Measurements from ENCODE around the gene CTAGE1.

The CTAGE1 gene

GRCh38 chr18:22417496-22418188 is at the start of gene CTAGE1:
Gene CTAGE1, minus strand, starts transcription at chr18:22417915. Its CDS starts 104 bp downstream, at chr18:22417811.
- Histone ChIP-seq H3K36me3 (ENCODE audit: control insufficient read depth in 2 of 2, insufficient read depth in 2 of 2, low read length in 2 of 2) (no peaks in the 10 kb centered on the region), H3K4me3 (ENCODE audit: low read length in 2 of 2) (no peak within 1 kb of the TSS), H3K4me1 (ENCODE audit: control insufficient read depth, insufficient read depth, low read length) (no peaks in the 10 kb centered on the region), H3K27me3 (ENCODE audit: control insufficient read depth in 1 of 2, insufficient read depth in 2 of 2, low read length in 2 of 2) (peaks cover 2% of the 10 kb centered on the region in 2 donors), H3K9me3 (ENCODE audit: control insufficient read depth in 2 of 2, low read length in 2 of 2) (peaks cover 0 to 7% of the 10 kb centered on the region in 2 donors), H3K9ac (ENCODE audit: low read length in 2 of 2) (no peak within 1 kb of the TSS), H3K27ac (ENCODE audit: low read length) (no peak within 1 kb of the TSS)

GRCh38 chr18:22466608-22467395 is 49.1 kb upstream of the CTAGE1 start:
- Histone ChIP-seq H3K36me3 (ENCODE audit: control insufficient read depth in 2 of 2, insufficient read depth in 2 of 2, low read length in 2 of 2) (no peaks in the 10 kb centered on the region), H3K9me3 (ENCODE audit: control insufficient read depth in 2 of 2, low read length in 2 of 2) (no peaks in the 10 kb centered on the region), H3K4me3 (ENCODE audit: low read length in 2 of 2) (peak overlapping the region; percentile 31 to 40), H3K27me3 (ENCODE audit: control insufficient read depth in 1 of 2, insufficient read depth in 2 of 2, low read length in 2 of 2) (no peaks in the 10 kb centered on the region), H3K9ac (ENCODE audit: low read length in 2 of 2) (no peak overlapping the region), H3K27ac (ENCODE audit: low read length) (peak overlapping the region; percentile 13), H3K4me1 (ENCODE audit: control insufficient read depth, insufficient read depth, low read length) (peaks cover 40% of the 10 kb centered on the region)

GRCh38 chr18:22465859-22466457 is 48.2 kb upstream of the CTAGE1 start:
- Histone ChIP-seq H3K36me3 (ENCODE audit: control insufficient read depth in 2 of 2, insufficient read depth in 2 of 2, low read length in 2 of 2) (no peaks in the 10 kb centered on the region), H3K4me1 (ENCODE audit: control insufficient read depth, insufficient read depth, low read length) (peaks cover 32% of the 10 kb centered on the region), H3K4me3 (ENCODE audit: low read length in 2 of 2) (peak overlapping the region; percentile 0 to 31), H3K9me3 (ENCODE audit: control insufficient read depth in 2 of 2, low read length in 2 of 2) (no peaks in the 10 kb centered on the region), H3K9ac (ENCODE audit: low read length in 2 of 2) (no peak overlapping the region), H3K27me3 (ENCODE audit: control insufficient read depth in 1 of 2, insufficient read depth in 2 of 2, low read length in 2 of 2) (no peaks in the 10 kb centered on the region), H3K27ac (ENCODE audit: low read length) (peak overlapping the region; percentile 13)

- Histone ChIP-seq H3K27ac (ENCODE audit: low read length) (no peak overlapping the region), H3K4me3 (ENCODE audit: low read length in 2 of 2) (no peak overlapping the region)
Observed at GRCh38 chr18:22463076-22463475, 45.4 kb upstream of the CTAGE1 start.

GRCh38 chr18:22459491-22459890 is 41.8 kb upstream of the CTAGE1 start:
- no peaks in the 10 kb centered on the region for H3K36me3 ChIP-seq (ENCODE audit: control insufficient read depth in 2 of 2, insufficient read depth in 2 of 2, low read length in 2 of 2)
- H3K9me3 ChIP-seq (ENCODE audit: control insufficient read depth in 2 of 2, low read length in 2 of 2), result no peaks in the 10 kb centered on the region
- no peaks in the 10 kb centered on the region for H3K27me3 ChIP-seq (ENCODE audit: control insufficient read depth in 1 of 2, insufficient read depth in 2 of 2, low read length in 2 of 2)
- no peaks in the 10 kb centered on the region for H3K4me1 ChIP-seq (ENCODE audit: control insufficient read depth, insufficient read depth, low read length)
- no peak overlapping the region for H3K27ac ChIP-seq (ENCODE audit: low read length)
- H3K4me3 ChIP-seq (ENCODE audit: low read length in 2 of 2), result no peak overlapping the region
- H3K9ac ChIP-seq (ENCODE audit: low read length in 2 of 2), result no peak overlapping the region

More at GRCh38 chr18:22463076-22463475, 45.4 kb upstream of the CTAGE1 start:
- H3K27me3 ChIP-seq (ENCODE audit: control insufficient read depth in 1 of 2, insufficient read depth in 2 of 2, low read length in 2 of 2), result no peaks in the 10 kb centered on the region
- no peaks in the 10 kb centered on the region for H3K9me3 ChIP-seq (ENCODE audit: control insufficient read depth in 2 of 2, low read length in 2 of 2)
- H3K36me3 ChIP-seq (ENCODE audit: control insufficient read depth in 2 of 2, insufficient read depth in 2 of 2, low read length in 2 of 2), result no peaks in the 10 kb centered on the region
- no peak overlapping the region for H3K9ac ChIP-seq (ENCODE audit: low read length in 2 of 2)
- peaks cover 21% of the 10 kb centered on the region for H3K4me1 ChIP-seq (ENCODE audit: control insufficient read depth, insufficient read depth, low read length)

- Histone ChIP-seq H3K27me3 (ENCODE audit: control insufficient read depth in 1 of 2, insufficient read depth in 2 of 2, low read length in 2 of 2) (no peaks in the 10 kb centered on the region), H3K36me3 (ENCODE audit: control insufficient read depth in 2 of 2, insufficient read depth in 2 of 2, low read length in 2 of 2) (no peaks in the 10 kb centered on the region), H3K9ac (ENCODE audit: low read length in 2 of 2) (no peak overlapping the region), H3K27ac (ENCODE audit: low read length) (no peak overlapping the region), H3K9me3 (ENCODE audit: control insufficient read depth in 2 of 2, low read length in 2 of 2) (no peaks in the 10 kb centered on the region), H3K4me1 (ENCODE audit: control insufficient read depth, insufficient read depth, low read length) (no peaks in the 10 kb centered on the region), H3K4me3 (ENCODE audit: low read length in 2 of 2) (no peak overlapping the region)
Observed at GRCh38 chr18:22457524-22457923, 39.8 kb upstream of the CTAGE1 start.

GRCh38 chr18:22456547-22456946 is 38.8 kb upstream of the CTAGE1 start:
- Histone ChIP-seq H3K27ac (ENCODE audit: low read length) (no peak overlapping the region), H3K9ac (ENCODE audit: low read length in 2 of 2) (no peak overlapping the region), H3K9me3 (ENCODE audit: control insufficient read depth in 2 of 2, low read length in 2 of 2) (no peaks in the 10 kb centered on the region), H3K4me3 (ENCODE audit: low read length in 2 of 2) (no peak overlapping the region), H3K4me1 (ENCODE audit: control insufficient read depth, insufficient read depth, low read length) (no peaks in the 10 kb centered on the region), H3K36me3 (ENCODE audit: control insufficient read depth in 2 of 2, insufficient read depth in 2 of 2, low read length in 2 of 2) (no peaks in the 10 kb centered on the region), H3K27me3 (ENCODE audit: control insufficient read depth in 1 of 2, insufficient read depth in 2 of 2, low read length in 2 of 2) (no peaks in the 10 kb centered on the region)

- Histone ChIP-seq H3K4me3 (ENCODE audit: low read length in 2 of 2) (no peak overlapping the region), H3K27me3 (ENCODE audit: control insufficient read depth in 1 of 2, insufficient read depth in 2 of 2, low read length in 2 of 2) (no peaks in the 10 kb centered on the region), H3K36me3 (ENCODE audit: control insufficient read depth in 2 of 2, insufficient read depth in 2 of 2, low read length in 2 of 2) (no peaks in the 10 kb centered on the region), H3K27ac (ENCODE audit: low read length) (no peak overlapping the region), H3K4me1 (ENCODE audit: control insufficient read depth, insufficient read depth, low read length) (no peaks in the 10 kb centered on the region), H3K9me3 (ENCODE audit: control insufficient read depth in 2 of 2, low read length in 2 of 2) (no peaks in the 10 kb centered on the region), H3K9ac (ENCODE audit: low read length in 2 of 2) (no peak overlapping the region)
Observed at GRCh38 chr18:22456116-22456480, 38.4 kb upstream of the CTAGE1 start.

GRCh38 chr18:22455425-22456115 is 37.9 kb upstream of the CTAGE1 start:
- no peaks in the 10 kb centered on the region for H3K36me3 ChIP-seq (ENCODE audit: control insufficient read depth in 2 of 2, insufficient read depth in 2 of 2, low read length in 2 of 2)
- no peaks in the 10 kb centered on the region for H3K27me3 ChIP-seq (ENCODE audit: control insufficient read depth in 1 of 2, insufficient read depth in 2 of 2, low read length in 2 of 2)
- no peak overlapping the region for H3K9ac ChIP-seq (ENCODE audit: low read length in 2 of 2)
- no peak overlapping the region for H3K27ac ChIP-seq (ENCODE audit: low read length)
- no peaks in the 10 kb centered on the region for H3K9me3 ChIP-seq (ENCODE audit: control insufficient read depth in 2 of 2, low read length in 2 of 2)
- H3K4me3 ChIP-seq (ENCODE audit: low read length in 2 of 2), result no peak overlapping the region
- no peaks in the 10 kb centered on the region for H3K4me1 ChIP-seq (ENCODE audit: control insufficient read depth, insufficient read depth, low read length)

GRCh38 chr18:22453315-22453714 is 35.6 kb upstream of the CTAGE1 start:
- Histone ChIP-seq H3K9ac (ENCODE audit: low read length in 2 of 2) (no peak overlapping the region), H3K36me3 (ENCODE audit: control insufficient read depth in 2 of 2, insufficient read depth in 2 of 2, low read length in 2 of 2) (no peaks in the 10 kb centered on the region), H3K4me3 (ENCODE audit: low read length in 2 of 2) (no peak overlapping the region), H3K27ac (ENCODE audit: low read length) (no peak overlapping the region), H3K9me3 (ENCODE audit: control insufficient read depth in 2 of 2, low read length in 2 of 2) (no peaks in the 10 kb centered on the region), H3K27me3 (ENCODE audit: control insufficient read depth in 1 of 2, insufficient read depth in 2 of 2, low read length in 2 of 2) (no peaks in the 10 kb centered on the region), H3K4me1 (ENCODE audit: control insufficient read depth, insufficient read depth, low read length) (no peaks in the 10 kb centered on the region)

Measured in stomach smooth muscle (tissue), 2 donors.